Kasumi-1 (cell line): ENCODE data around the gene HDHD2.
A peak's percentile ranks its signal among the peaks of the same experiment; 100 is the strongest.

Experiments used
- DNase-seq, 2 experiments: peaks; one replicate each; lab custom pipeline; 2025; lab: John Stamatoyannopoulos, UW

The HDHD2 gene

GRCh38 chr18:47146206-47146605 is 4.1 kb downstream of the HDHD2 start:
- no peak for DNase-seq

- no peak for DNase-seq
Observed at GRCh38 chr18:47143899-47144485, 6.3 kb downstream of the HDHD2 start.

- no peak for DNase-seq
Observed at GRCh38 chr18:47143153-47143552, 7.1 kb downstream of the HDHD2 start.

GRCh38 chr18:47141289-47141688 is 9.0 kb downstream of the HDHD2 start:
- no peak for DNase-seq

- no peak for DNase-seq
Observed at GRCh38 chr18:47121146-47121545, 29.2 kb downstream of the HDHD2 start.

GRCh38 chr18:47120428-47120827 is 29.9 kb downstream of the HDHD2 start:
- DNase-seq: no peak

- no peak for DNase-seq
Observed at GRCh38 chr18:47118981-47119380, 31.3 kb downstream of the HDHD2 start.

GRCh38 chr18:47115205-47115604 is 35.1 kb downstream of the HDHD2 start:
- no peak for DNase-seq

- no peak for DNase-seq
Observed at GRCh38 chr18:47113796-47114540, 36.3 kb downstream of the HDHD2 start.

- DNase-seq: no peak
Observed at GRCh38 chr18:47110492-47111274, 39.6 kb downstream of the HDHD2 start.

- DNase-seq: no peak
Observed at GRCh38 chr18:47109720-47110119, 40.6 kb downstream of the HDHD2 start.

GRCh38 chr18:47108998-47109405 is 41.3 kb downstream of the HDHD2 start:
- DNase-seq: no peak

- no peak for DNase-seq
Observed at GRCh38 chr18:47108373-47108772, 41.9 kb downstream of the HDHD2 start.

GRCh38 chr18:47100212-47100831 is 50.0 kb downstream of the HDHD2 start:
- peak in 1 of 2 experiments; percentile 23 for DNase-seq

GRCh38 chr18:47095810-47096209 is 54.5 kb downstream of the HDHD2 start:
- DNase-seq: no peak

GRCh38 chr18:47087676-47088075 is 62.6 kb downstream of the HDHD2 start:
- no peak for DNase-seq

GRCh38 chr18:47081578-47081977 is 68.7 kb downstream of the HDHD2 start:
- no peak for DNase-seq

GRCh38 chr18:47080872-47081271 is 69.4 kb downstream of the HDHD2 start:
- DNase-seq: no peak

GRCh38 chr18:47077111-47077510 is 73.2 kb downstream of the HDHD2 start:
- no peak for DNase-seq

GRCh38 chr18:47075098-47075883 is 75.0 kb downstream of the HDHD2 start:
- DNase-seq: no peak

- no peak for DNase-seq
Observed at GRCh38 chr18:47067648-47068047, 82.7 kb downstream of the HDHD2 start.

- no peak for DNase-seq
Observed at GRCh38 chr18:47063096-47063495, 87.2 kb downstream of the HDHD2 start.
